Duodenal mucosa (tissue), 2 donors: ENCODE measurements around the gene GPALPP1.

Experiments
- H3K27ac ChIP-seq: one replicate; pipeline ENCODE4 v1.7.0; 2013; ENCODE audit warnings: low read depth, low read length
- H3K27me3 ChIP-seq, 2 donors: one replicate each; pipeline ENCODE4 v1.7.0; 2013; ENCODE audit warnings: low read length in 2 of 2, control low read depth in 1 of 2; ENCODE audit not compliant: insufficient read depth in 2 of 2, control insufficient read depth in 1 of 2
- H3K36me3 ChIP-seq, 2 donors: one replicate each; pipeline ENCODE4 v1.7.0; 2013; ENCODE audit warnings: low read length in 2 of 2, control low read depth in 1 of 2; ENCODE audit not compliant: insufficient read depth in 2 of 2, control insufficient read depth in 1 of 2
- H3K4me1 ChIP-seq, 2 donors: one replicate each; pipeline ENCODE4 v1.7.0; 2013; ENCODE audit warnings: low read length in 2 of 2, control low read depth in 1 of 2; ENCODE audit not compliant: insufficient read depth in 2 of 2, control insufficient read depth in 1 of 2
- H3K4me3 ChIP-seq, 2 donors: one replicate each; pipeline ENCODE4 v1.7.0; 2013; ENCODE audit warnings: low read length in 2 of 2, low read depth in 1 of 2
- H3K9ac ChIP-seq, 2 donors: one replicate each; pipeline ENCODE4 v1.7.0; 2013; ENCODE audit warnings: low read length in 2 of 2, low read depth in 1 of 2
- H3K9me3 ChIP-seq, 2 donors: one replicate each; pipeline ENCODE4 v1.7.0; 2013; ENCODE audit warnings: low read length in 2 of 2, control low read depth in 1 of 2; ENCODE audit not compliant: control insufficient read depth in 1 of 2

Gene GPALPP1

GRCh38 chr13:45036206-45036605 is 46.9 kb downstream of the GPALPP1 start:
- peaks cover 0 to 4% of the 10 kb centered on the region in 2 donors for H3K4me1 ChIP-seq
- no peaks in the 10 kb centered on the region for H3K9me3 ChIP-seq
- no peaks in the 10 kb centered on the region for H3K36me3 ChIP-seq
- no peak overlapping the region for H3K27ac ChIP-seq
- no peak overlapping the region for H3K4me3 ChIP-seq
- no peak overlapping the region for H3K9ac ChIP-seq
- H3K27me3 ChIP-seq = no peaks in the 10 kb centered on the region

- no peak overlapping the region for H3K9ac ChIP-seq
- no peaks in the 10 kb centered on the region for H3K36me3 ChIP-seq
- no peaks in the 10 kb centered on the region for H3K27me3 ChIP-seq
- no peaks in the 10 kb centered on the region for H3K9me3 ChIP-seq
- H3K4me3 ChIP-seq = no peak overlapping the region
- peaks cover 0 to 4% of the 10 kb centered on the region in 2 donors for H3K4me1 ChIP-seq
- H3K27ac ChIP-seq = no peak overlapping the region
Measured at GRCh38 chr13:45040173-45040572, 50.8 kb downstream of the GPALPP1 start.

- Histone ChIP-seq H3K27me3 (no peaks in the 10 kb centered on the region), H3K4me1 (peaks cover 0 to 4% of the 10 kb centered on the region in 2 donors), H3K36me3 (no peaks in the 10 kb centered on the region), H3K9ac (no peak overlapping the region), H3K9me3 (no peaks in the 10 kb centered on the region), H3K27ac (no peak overlapping the region), H3K4me3 (no peak overlapping the region)
Measured at GRCh38 chr13:45040622-45041021, 51.3 kb downstream of the GPALPP1 start.

GRCh38 chr13:45042539-45042938 is 53.2 kb downstream of the GPALPP1 start:
- Histone ChIP-seq H3K9me3 (no peaks in the 10 kb centered on the region), H3K27me3 (no peaks in the 10 kb centered on the region), H3K4me3 (no peak overlapping the region), H3K36me3 (no peaks in the 10 kb centered on the region), H3K27ac (no peak overlapping the region), H3K4me1 (peaks cover 0 to 6% of the 10 kb centered on the region in 2 donors), H3K9ac (no peak overlapping the region)

- peak overlapping the region; percentile 74 to 77 for H3K4me3 ChIP-seq
- no peaks in the 10 kb centered on the region for H3K9me3 ChIP-seq
- H3K4me1 ChIP-seq = peaks cover 0 to 8% of the 10 kb centered on the region in 2 donors
- H3K27me3 ChIP-seq = no peaks in the 10 kb centered on the region
- H3K27ac ChIP-seq = no peak overlapping the region
- H3K36me3 ChIP-seq = no peaks in the 10 kb centered on the region
- H3K9ac ChIP-seq = no peak overlapping the region
Measured at GRCh38 chr13:45046445-45046844, 57.1 kb downstream of the GPALPP1 start.

- H3K36me3 ChIP-seq = no peaks in the 10 kb centered on the region
- H3K27ac ChIP-seq = no peak overlapping the region
- H3K4me3 ChIP-seq = peak overlapping the region; percentile 74 to 77
- peaks cover 0 to 8% of the 10 kb centered on the region in 2 donors for H3K4me1 ChIP-seq
- H3K27me3 ChIP-seq = no peaks in the 10 kb centered on the region
- peak overlapping the region; percentile 58 to 64 for H3K9ac ChIP-seq
- no peaks in the 10 kb centered on the region for H3K9me3 ChIP-seq
Measured at GRCh38 chr13:45047394-45048310, 58.3 kb downstream of the GPALPP1 start.

- Histone ChIP-seq H3K4me1 (peaks cover 0 to 8% of the 10 kb centered on the region in 2 donors), H3K9ac (no peak overlapping the region), H3K9me3 (no peaks in the 10 kb centered on the region), H3K4me3 (no peak overlapping the region), H3K27me3 (no peaks in the 10 kb centered on the region), H3K27ac (no peak overlapping the region), H3K36me3 (no peaks in the 10 kb centered on the region)
Measured at GRCh38 chr13:45048890-45049407, 59.6 kb downstream of the GPALPP1 start.

GRCh38 chr13:45049478-45049877 is 60.1 kb downstream of the GPALPP1 start:
- Histone ChIP-seq H3K27ac (no peak overlapping the region), H3K36me3 (no peaks in the 10 kb centered on the region), H3K9ac (no peak overlapping the region), H3K9me3 (no peaks in the 10 kb centered on the region), H3K27me3 (no peaks in the 10 kb centered on the region), H3K4me3 (no peak overlapping the region), H3K4me1 (peaks cover 0 to 8% of the 10 kb centered on the region in 2 donors)

GRCh38 chr13:45051315-45051714 is 62.0 kb downstream of the GPALPP1 start:
- Histone ChIP-seq H3K9ac (no peak overlapping the region), H3K27me3 (no peaks in the 10 kb centered on the region), H3K27ac (no peak overlapping the region), H3K4me3 (no peak overlapping the region), H3K36me3 (no peaks in the 10 kb centered on the region), H3K9me3 (no peaks in the 10 kb centered on the region), H3K4me1 (peaks cover 5 to 8% of the 10 kb centered on the region in 2 donors)

- H3K27me3 ChIP-seq = no peaks in the 10 kb centered on the region
- H3K9ac ChIP-seq = no peak overlapping the region
- no peak overlapping the region for H3K27ac ChIP-seq
- peaks cover 0 to 5% of the 10 kb centered on the region in 2 donors for H3K4me1 ChIP-seq
- H3K9me3 ChIP-seq = no peaks in the 10 kb centered on the region
- H3K36me3 ChIP-seq = no peaks in the 10 kb centered on the region
- no peak overlapping the region for H3K4me3 ChIP-seq
Measured at GRCh38 chr13:45055198-45055901, 66.0 kb downstream of the GPALPP1 start.
